ENCODE data around the gene RABGAP1.

Gene RABGAP1

DNA sequence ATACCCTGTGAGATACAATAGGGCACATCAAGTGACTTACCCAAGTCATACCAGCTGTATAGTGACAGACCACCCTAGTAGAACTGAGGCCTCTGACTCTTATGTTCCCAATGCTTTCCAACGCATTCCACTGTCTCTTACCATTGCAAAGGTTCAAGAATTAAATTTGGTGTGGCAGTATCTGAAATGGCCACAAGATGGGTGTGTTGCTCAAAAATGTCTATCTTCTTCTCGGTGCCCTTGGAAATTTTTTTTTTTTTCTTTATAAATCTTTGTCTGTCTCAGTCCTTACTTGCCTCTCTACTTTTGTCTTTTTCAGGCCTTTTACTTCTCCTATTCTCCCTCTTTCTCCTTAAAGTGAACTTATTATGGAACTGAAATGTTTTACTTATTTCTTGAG, 141.0 kb downstream of the RABGAP1 start:
- peak; percentile 21 for DNase-seq (ENCODE audit: low spot score)
- TF ChIP-seq, protein P1, sequence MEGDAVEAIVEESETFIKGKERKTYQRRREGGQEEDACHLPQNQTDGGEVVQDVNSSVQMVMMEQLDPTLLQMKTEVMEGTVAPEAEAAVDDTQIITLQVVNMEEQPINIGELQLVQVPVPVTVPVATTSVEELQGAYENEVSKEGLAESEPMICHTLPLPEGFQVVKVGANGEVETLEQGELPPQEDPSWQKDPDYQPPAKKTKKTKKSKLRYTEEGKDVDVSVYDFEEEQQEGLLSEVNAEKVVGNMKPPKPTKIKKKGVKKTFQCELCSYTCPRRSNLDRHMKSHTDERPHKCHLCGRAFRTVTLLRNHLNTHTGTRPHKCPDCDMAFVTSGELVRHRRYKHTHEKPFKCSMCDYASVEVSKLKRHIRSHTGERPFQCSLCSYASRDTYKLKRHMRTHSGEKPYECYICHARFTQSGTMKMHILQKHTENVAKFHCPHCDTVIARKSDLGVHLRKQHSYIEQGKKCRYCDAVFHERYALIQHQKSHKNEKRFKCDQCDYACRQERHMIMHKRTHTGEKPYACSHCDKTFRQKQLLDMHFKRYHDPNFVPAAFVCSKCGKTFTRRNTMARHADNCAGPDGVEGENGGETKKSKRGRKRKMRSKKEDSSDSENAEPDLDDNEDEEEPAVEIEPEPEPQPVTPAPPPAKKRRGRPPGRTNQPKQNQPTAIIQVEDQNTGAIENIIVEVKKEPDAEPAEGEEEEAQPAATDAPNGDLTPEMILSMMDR (IDR thresholded peaks at IDR 0.05; ENCODE audit: extremely low read depth, missing control alignments), result no peak

DNA sequence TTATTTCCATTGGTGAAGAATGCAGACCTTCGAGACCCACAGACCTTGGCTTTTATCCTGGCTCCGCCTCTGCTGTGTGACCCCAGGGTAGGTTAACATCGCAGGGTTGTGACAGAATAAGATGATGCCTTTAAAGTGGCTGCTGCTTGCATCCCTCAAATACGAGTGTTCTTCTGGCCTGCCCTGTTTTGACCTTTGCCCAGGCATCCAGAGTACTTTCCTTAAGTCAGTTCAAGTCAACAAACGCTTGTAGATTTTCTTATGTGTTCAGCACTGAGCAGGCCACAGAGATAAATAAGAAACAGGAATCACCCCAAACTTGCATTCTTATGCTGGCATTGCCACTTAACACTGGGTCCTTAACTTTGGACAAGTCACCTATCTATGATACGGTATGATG, 142.9 kb downstream of the RABGAP1 start:
- TF ChIP-seq, protein P1 (IDR thresholded peaks at IDR 0.05; ENCODE audit: extremely low read depth, missing control alignments), result no peak
- no peak for DNase-seq (ENCODE audit: low spot score)

DNA sequence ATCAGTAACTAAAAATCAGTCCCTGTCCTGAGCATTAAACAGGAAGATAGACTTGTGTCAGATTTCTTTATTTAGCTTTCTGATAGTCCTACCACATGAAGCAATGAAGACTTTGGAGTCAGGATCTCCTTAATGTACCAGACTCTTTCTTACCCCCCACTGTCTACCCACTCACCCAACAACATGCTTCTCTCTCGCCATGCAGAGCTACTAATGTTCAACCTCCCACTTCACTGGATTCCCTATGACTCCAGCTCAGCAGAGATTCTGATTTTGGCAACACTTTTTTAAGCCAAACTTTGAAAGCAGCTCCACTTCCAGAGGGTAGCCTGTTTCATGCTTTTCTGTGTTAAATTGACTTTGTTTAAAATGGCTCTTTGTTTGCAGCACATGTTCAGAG, 143.4 kb downstream of the RABGAP1 start:
- no peak for DNase-seq (ENCODE audit: low spot score)

DNA sequence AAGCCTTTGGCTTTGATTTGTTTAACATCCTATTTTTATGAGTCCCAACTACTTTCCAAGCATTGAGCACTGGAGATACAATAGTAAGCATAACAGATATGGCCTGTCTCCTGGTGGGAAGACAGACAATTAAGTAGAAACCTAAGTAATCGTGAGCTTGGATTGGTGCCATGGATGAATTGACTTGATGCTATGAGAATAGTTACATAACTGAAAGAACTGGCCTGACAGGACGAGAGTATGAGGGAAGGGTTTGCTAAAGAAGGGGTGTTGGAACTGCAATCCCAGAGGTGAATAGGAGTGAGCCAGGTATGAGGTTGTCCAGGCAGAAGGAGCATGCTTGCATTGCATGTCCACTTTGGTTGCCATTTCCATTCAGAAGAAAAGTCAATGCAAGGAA, 145.1 kb downstream of the RABGAP1 start:
- no peak for DNase-seq (ENCODE audit: low spot score)

More for the DNA sequence above, 143.4 kb downstream of the RABGAP1 start:
- TF ChIP-seq, protein P1 (IDR thresholded peaks at IDR 0.05; ENCODE audit: extremely low read depth, missing control alignments), result no peak

DNA sequence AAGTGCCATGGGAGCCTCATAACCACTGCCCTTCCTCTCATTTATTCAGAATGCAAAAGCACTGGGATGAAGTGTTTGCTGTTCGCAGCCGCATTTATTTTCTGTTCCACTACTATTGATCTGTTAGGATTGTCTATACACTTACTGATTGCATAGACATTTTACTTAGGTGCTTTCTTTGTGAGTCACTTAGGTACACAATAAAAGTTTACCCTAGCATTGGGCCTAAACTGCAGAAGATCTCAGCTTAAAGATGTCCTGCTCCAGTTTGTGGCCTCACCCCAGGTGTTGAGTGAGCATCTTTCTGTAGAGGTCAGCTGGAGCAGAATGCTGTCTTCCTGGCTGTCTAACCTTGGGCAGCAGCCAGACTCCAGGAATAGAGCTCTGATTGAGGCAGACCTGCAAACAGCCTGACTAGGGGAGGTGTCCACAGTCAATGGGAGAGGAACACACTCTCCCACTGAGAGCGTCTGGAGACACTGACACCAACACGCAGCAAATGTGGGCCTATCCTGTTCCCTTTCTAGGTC, 146.6 kb downstream of the RABGAP1 start:
- DNase-seq (ENCODE audit: low spot score), result no peak
- TF ChIP-seq, protein P1 (IDR thresholded peaks at IDR 0.05; ENCODE audit: extremely low read depth, missing control alignments), result no peak

More for the DNA sequence above, 145.1 kb downstream of the RABGAP1 start:
- TF ChIP-seq, protein P1 (IDR thresholded peaks at IDR 0.05; ENCODE audit: extremely low read depth, missing control alignments), result no peak

DNA sequence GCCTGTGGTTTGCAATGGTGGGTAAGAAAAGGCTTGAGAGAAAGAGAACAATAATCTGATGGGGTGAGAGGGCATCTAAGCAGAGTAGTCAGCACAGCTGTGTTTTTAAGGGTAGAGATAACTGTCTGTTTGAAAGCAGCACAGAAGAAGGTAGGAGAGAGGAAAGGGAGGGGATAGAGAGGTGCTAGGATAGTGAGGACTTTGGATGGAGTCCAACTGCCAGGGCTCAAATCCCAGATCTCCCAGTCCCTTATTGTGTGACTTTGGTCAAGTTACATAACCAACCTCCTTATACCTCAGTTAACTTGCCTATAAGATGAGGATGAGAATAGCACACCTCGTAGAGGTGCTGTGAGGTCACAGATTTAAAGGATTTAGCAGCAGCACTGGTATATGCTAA, 148.2 kb downstream of the RABGAP1 start:
- no peak for DNase-seq (ENCODE audit: low spot score)
- TF ChIP-seq, protein P1 (IDR thresholded peaks at IDR 0.05; ENCODE audit: extremely low read depth, missing control alignments), result no peak

DNA sequence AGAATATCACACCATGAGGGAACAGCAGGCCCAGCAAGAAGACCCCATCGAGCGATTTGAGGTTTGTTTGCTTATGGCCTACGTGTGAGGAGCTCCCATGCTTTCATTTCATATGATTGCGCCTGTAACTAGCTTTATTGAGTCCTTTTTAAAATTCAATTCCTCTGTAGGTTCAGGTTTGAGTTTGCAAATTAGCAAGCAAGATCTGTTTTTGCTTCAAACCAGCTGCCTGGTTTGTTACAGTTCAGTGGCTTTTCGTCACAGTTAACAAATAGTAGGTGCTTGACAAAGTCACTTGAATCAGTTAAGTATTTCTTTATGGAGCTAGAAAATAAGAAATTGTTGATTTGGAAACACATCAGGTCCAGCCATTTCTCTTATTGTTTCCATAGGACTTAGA, 149.0 kb downstream of the RABGAP1 start:
- TF ChIP-seq, protein P1 (IDR thresholded peaks at IDR 0.05; ENCODE audit: extremely low read depth, missing control alignments), result no peak

More for the DNA sequence above, 149.0 kb downstream of the RABGAP1 start:
- no peak for DNase-seq (ENCODE audit: low spot score)
